ENCODE results near the gene TSPAN18.

- TF ChIP-seq CTCF (IDR thresholded peaks at IDR 0.05), result no peak
- TF ChIP-seq POLR2A (IDR thresholded peaks at IDR 0.05), result no peak
Measured at GRCh38 chr11:44865866-44866272, 139.1 kb downstream of the TSPAN18 start.

Data from ovary (tissue), 3 donors.